NCI-H146 (cell line): Measurements from ENCODE around the gene C4orf50.
"Not testable (repeated sequence)": the region's sequence is repeated elsewhere in the genome, so short reads cannot be mapped to it uniquely, and the experiment has no call there.

Source experiments
- DNase-seq: peaks from one replicate; lab custom pipeline; 2025; lab: John Stamatoyannopoulos, UW

C4orf50 gene

DNA sequence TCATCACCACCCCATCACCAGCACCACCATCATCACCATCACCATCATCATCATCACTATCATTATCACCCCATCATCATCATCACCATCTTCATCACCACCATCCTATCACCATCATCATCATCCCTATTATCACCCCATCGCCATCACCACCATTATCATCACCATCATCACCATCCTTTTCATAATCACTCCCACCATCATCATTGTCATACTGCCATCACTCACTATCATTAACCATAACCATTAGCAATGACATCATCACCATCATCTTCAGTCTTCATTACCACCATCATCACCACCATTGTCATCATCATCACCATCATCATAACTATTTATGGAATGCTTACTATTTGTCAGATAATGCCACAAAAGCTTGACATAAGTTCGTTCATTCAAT lies 161.0 kb downstream of the C4orf50 start:
- DNase-seq = no peak

DNA sequence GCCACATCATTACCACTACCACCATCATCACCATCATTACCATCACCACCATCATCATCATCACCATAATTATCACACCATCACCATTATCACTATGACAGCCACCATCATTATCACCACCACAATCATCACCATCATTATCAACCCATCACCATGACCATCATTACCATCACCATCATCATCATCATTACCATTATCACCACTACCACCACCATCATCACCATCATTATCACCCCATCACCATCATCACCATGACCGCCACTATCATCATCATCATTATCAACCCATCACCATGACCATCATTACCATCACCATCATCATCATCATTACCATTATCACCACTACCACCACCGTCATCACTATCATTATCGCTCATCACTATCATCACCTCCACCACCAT lies 161.9 kb downstream of the C4orf50 start:
- DNase-seq = not testable (repeated sequence)

GRCh38 chr4:5854929-5855328 lies 163.3 kb downstream of the C4orf50 start:
- DNase-seq = no peak

- no peak for DNase-seq
Observed at GRCh38 chr4:5852523-5853202, 165.6 kb downstream of the C4orf50 start.

GRCh38 chr4:5851637-5852301 lies 166.5 kb downstream of the C4orf50 start:
- no peak for DNase-seq
